Lung (tissue), 12 donors: Measurements from ENCODE around the gene SLC25A4. TPM values are rescaled to one million over a fixed set of nuclear protein-coding genes. Genes with fewer than 3 reads are reported as not detected.

Source experiments
- ATAC-seq: fragments of 200-7000 bp; cut with Tn5 transposase; one replicate; pipeline ENCODE4 v1.9.1; 2020; ENCODE audit warnings: moderate number of reproducible peaks; ENCODE audit not compliant: insufficient read depth, low FRiP score
- DNase-seq, 3 donors: peaks; one replicate each; pipeline ENCODE4 v3.0.0-alpha.2; 2013 to 2017
- H3K27ac ChIP-seq, 2 donors: one replicate each; pipeline ENCODE4 v1.5.1; 2013; ENCODE audit warnings: mild to moderate bottlenecking in 2 of 2, moderate library complexity in 2 of 2, control low read depth in 1 of 2, inconsistent platforms in 1 of 2, low read depth in 1 of 2, low read length in 1 of 2
- H3K27me3 ChIP-seq, 3 donors: one replicate each; pipeline ENCODE4 v1.5.1; 2013; ENCODE audit warnings: low read length in 2 of 3; ENCODE audit not compliant: control insufficient read depth in 3 of 3, insufficient read depth in 3 of 3
- H3K36me3 ChIP-seq, 4 donors: one replicate each; pipeline ENCODE4 v1.5.1; 2013; ENCODE audit warnings: low read length in 4 of 4, mild to moderate bottlenecking in 1 of 4, moderate library complexity in 1 of 4; ENCODE audit not compliant: control insufficient read depth in 4 of 4, insufficient read depth in 4 of 4
- H3K4me1 ChIP-seq, 5 donors: one replicate each; pipeline ENCODE4 v1.5.1; 2013; ENCODE audit warnings: low read length in 5 of 5, mild to moderate bottlenecking in 2 of 5, moderate library complexity in 1 of 5; ENCODE audit not compliant: control insufficient read depth in 5 of 5, insufficient read depth in 5 of 5
- H3K4me3 ChIP-seq: one replicate; pipeline ENCODE4 v1.5.1; 2013; ENCODE audit warnings: mild to moderate bottlenecking, control low read depth, moderate library complexity
- H3K9ac ChIP-seq, 2 donors: one replicate each; pipeline ENCODE4 v1.5.1; 2013; ENCODE audit warnings: low read length in 2 of 2, control low read depth in 1 of 2; ENCODE audit not compliant: insufficient read depth in 1 of 2
- H3K9me3 ChIP-seq, 4 donors: one replicate each; pipeline ENCODE4 v1.5.1; 2013; ENCODE audit warnings: low read length in 3 of 4, mild to moderate bottlenecking in 1 of 4, moderate library complexity in 1 of 4; ENCODE audit not compliant: control insufficient read depth in 4 of 4, insufficient read depth in 3 of 4
- WGBS, 2 donors: extraction: QIAGEN DNeasy Blood & Tissue Kit; methylation state at CpG; one replicate each; pipeline ENCODE4 v1.1.7; 2013; 5-methylcytosine and 5-hydroxymethylcytosine counted together
- polyA plus RNA-seq, 2 donors: library from polyadenylated mRNA; stranded (reverse); fragments of 200-250 nt; gene quantifications; one replicate each; pipeline ENCODE4 v1.2.1, GENCODE V29; 2013
- total RNA-seq, 2 donors: library from RNA; depleted of rRNA in 1 of 2; stranded (reverse); fragments of >200 nt in 1 of 2; gene quantifications; one replicate each; pipeline ENCODE4 v1.2.1, GENCODE V29; 2014 to 2021
- TF ChIP-seq, protein P1 (sequence below): IDR thresholded peaks from 2 replicates; pipeline ENCODE4 v1.5.1; 2012; ENCODE audit warnings: mild to moderate bottlenecking; ENCODE audit errors: control extremely low read depth, extremely low read depth
- donor health status: control.
- donor health status: control.
- donor health status: Bipolar disorder and iron deficiency.
- donor health status: healthy.
- donor health status: DM: yes; HTN: yes; CAD: no.

Gene SLC25A4
- total and polyA plus RNA-seq, 4 donors: 18.3 to 52.2 (median 30.8) TPM

DNA sequence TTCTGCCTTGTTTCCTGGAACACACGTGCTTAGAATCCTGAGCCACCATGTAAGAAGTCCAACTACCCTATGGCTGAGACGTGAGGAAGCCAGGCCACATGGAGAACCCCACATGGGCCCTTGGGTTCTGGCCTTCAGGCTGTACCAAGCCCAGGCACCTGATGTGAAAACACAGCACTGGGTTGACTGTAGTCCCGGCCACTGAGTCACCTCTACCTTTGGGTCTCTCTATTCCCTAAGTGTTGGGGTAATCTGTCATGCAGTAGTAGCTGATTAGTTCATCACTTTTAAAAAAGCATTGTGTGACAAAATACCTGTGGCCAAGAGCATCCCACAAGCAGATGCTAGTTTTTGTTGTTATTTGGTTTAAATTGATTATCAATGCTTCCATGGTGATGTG lies 36.4 kb downstream of the SLC25A4 start:
- H3K4me3 ChIP-seq: no peak overlapping the region
- peaks cover 0 to 7% (median under 1%) of the 10 kb centered on the region in 4 donors for H3K36me3 ChIP-seq
- H3K9ac ChIP-seq: no peak overlapping the region
- DNase-seq (no peak), ATAC-seq (no peak)
- H3K9me3 ChIP-seq: no peaks in the 10 kb centered on the region
- H3K4me1 ChIP-seq: no peaks in the 10 kb centered on the region
- no peaks in the 10 kb centered on the region for H3K27me3 ChIP-seq
- WGBS, 2 donors: 91 to 93% methylated on average over 3 of the region's 3 CpGs
- TF ChIP-seq, protein P1, sequence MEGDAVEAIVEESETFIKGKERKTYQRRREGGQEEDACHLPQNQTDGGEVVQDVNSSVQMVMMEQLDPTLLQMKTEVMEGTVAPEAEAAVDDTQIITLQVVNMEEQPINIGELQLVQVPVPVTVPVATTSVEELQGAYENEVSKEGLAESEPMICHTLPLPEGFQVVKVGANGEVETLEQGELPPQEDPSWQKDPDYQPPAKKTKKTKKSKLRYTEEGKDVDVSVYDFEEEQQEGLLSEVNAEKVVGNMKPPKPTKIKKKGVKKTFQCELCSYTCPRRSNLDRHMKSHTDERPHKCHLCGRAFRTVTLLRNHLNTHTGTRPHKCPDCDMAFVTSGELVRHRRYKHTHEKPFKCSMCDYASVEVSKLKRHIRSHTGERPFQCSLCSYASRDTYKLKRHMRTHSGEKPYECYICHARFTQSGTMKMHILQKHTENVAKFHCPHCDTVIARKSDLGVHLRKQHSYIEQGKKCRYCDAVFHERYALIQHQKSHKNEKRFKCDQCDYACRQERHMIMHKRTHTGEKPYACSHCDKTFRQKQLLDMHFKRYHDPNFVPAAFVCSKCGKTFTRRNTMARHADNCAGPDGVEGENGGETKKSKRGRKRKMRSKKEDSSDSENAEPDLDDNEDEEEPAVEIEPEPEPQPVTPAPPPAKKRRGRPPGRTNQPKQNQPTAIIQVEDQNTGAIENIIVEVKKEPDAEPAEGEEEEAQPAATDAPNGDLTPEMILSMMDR: no peak
- H3K27ac ChIP-seq: no peak overlapping the region

DNA sequence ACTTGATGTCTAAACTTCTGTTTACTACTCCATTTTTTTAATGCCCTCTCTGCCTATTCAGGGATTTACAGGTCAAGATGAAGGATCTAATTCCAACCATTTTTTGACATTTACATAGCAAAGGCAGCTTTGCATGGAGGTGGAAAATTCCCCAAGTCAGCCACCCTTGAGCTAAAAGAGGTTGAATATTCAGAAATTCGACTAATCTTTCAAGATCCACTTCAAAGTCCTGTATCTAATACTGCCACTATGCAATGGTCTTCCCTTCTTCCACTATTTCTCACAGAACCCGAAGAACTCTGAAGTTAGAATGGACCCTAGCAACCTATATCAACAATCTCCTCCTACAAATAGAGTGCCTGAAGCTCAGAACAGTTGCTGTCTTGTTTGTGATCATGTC lies 39.2 kb downstream of the SLC25A4 start:
- no peak for ATAC-seq
- 65 to 72% methylated on average over 2 of the region's 2 CpGs for WGBS, 2 donors
- no peaks in the 10 kb centered on the region for H3K9me3 ChIP-seq
- no peak overlapping the region for H3K4me3 ChIP-seq
- H3K27me3 ChIP-seq: no peaks in the 10 kb centered on the region
- TF ChIP-seq, protein P1: no peak
- no peaks in the 10 kb centered on the region for H3K4me1 ChIP-seq
- no peak overlapping the region for H3K9ac ChIP-seq
- H3K36me3 ChIP-seq: peaks cover 0 to 7% (median 2%) of the 10 kb centered on the region in 4 donors
- DNase-seq: no peak
- no peak overlapping the region for H3K27ac ChIP-seq

DNA sequence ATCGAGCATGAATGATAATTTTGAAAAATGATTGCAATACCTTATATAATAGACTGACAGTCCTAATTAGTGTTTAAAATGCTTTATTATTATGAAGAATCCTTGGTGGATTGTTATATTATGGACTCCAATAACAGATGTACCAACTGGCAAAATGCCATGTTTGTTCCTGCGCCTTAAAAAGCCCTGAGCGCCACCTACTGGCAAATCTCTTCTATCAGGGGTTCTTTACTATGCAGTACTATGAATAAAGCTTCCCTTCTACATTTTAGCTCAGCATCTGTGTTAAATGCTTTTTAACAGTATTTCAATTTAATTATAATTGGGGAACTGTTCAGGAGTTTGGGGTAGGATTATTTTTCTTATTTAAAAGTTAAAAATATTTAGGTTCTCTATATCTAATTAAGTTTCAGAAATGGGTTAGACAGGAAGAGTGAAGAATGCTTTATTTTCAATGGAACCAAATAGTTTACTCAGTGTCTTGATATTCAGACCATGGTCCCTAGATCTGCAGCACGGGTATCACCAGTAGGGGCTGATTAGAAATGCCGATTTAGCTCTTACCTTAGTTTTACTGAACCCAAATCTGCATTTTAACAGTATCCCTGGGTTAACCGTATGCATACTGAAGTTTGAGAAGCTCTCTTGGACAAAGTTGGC lies 40.7 kb downstream of the SLC25A4 start:
- WGBS, 2 donors: 39 to 48% methylated on average over 6 of the region's 6 CpGs
- peak; percentile 75 to 96 (median 93) for DNase-seq

More for the DNA sequence above, 40.7 kb downstream of the SLC25A4 start:
- no peaks in the 10 kb centered on the region for H3K9me3 ChIP-seq
- H3K36me3 ChIP-seq: peaks cover 0 to 14% (median 8%) of the 10 kb centered on the region in 4 donors
- TF ChIP-seq, protein P1: peak; percentile 68
- no peaks in the 10 kb centered on the region for H3K4me1 ChIP-seq
- ATAC-seq: peak; percentile 56
- H3K27ac ChIP-seq: no peak overlapping the region
- H3K27me3 ChIP-seq: no peaks in the 10 kb centered on the region
- no peak overlapping the region for H3K4me3 ChIP-seq
- H3K9ac ChIP-seq: no peak overlapping the region
